ENCODE measurements around the gene CPA4.
"Not testable (repeated sequence)": the region's sequence is repeated elsewhere in the genome, so short reads cannot be mapped to it uniquely, and the experiment has no call there.

Gene CPA4, protein sequence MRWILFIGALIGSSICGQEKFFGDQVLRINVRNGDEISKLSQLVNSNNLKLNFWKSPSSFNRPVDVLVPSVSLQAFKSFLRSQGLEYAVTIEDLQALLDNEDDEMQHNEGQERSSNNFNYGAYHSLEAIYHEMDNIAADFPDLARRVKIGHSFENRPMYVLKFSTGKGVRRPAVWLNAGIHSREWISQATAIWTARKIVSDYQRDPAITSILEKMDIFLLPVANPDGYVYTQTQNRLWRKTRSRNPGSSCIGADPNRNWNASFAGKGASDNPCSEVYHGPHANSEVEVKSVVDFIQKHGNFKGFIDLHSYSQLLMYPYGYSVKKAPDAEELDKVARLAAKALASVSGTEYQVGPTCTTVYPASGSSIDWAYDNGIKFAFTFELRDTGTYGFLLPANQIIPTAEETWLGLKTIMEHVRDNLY

DNA sequence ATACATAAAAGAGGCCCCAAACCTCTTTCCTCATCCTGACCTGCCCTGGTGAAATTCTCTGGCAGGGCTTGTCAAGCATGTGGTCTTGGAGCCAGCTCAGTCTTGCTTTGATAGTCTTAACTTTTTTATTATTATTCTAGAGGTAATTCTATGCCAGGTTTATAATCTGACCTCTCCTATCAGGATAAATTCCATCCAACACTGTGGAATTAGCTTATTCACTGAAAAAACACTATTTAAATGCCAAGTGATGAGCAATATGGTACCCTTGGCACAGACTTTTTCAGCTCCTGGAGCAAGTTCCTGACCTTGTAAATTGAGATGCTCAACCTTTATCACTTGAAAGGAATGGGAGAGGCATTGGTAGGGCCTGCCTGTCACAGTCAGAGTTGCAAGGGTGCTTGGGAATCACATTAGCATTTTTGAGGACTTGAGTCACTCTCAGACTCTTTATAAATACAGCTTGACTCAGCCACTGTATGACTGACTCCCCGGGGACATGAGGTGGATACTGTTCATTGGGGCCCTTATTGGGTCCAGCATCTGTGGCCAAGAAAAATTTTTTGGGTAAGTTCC, at the start of gene CPA4:
TSS of gene CPA4 (plus strand) at position 480 of the 576 bp plus-strand sequence. CDS start at position 500, 20 bp downstream.
- DNase-seq = no peak

- DNase-seq = not testable (repeated sequence)
Measured at GRCh38 chr7:130243486-130243885, 49.5 kb upstream of the CPA4 start.

DNA sequence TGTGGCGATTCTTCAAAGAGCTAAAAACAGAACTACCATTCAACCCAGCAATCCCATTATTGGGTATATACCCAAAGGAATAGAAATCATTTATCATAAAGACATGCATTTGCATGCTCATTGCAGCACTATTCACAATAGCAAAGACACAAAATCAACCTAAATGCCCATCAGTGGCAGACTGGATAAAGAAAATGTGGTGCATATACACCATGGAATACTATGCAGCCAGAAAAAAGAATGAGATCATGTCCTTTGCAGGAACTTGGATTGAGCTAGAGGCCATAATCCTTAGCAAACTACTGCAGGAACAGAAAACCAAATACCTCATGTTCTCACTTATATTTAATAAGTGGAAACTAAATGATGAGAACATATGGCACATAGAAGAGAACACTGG, 46.5 kb upstream of the CPA4 start:
- not testable (repeated sequence) for DNase-seq

DNA sequence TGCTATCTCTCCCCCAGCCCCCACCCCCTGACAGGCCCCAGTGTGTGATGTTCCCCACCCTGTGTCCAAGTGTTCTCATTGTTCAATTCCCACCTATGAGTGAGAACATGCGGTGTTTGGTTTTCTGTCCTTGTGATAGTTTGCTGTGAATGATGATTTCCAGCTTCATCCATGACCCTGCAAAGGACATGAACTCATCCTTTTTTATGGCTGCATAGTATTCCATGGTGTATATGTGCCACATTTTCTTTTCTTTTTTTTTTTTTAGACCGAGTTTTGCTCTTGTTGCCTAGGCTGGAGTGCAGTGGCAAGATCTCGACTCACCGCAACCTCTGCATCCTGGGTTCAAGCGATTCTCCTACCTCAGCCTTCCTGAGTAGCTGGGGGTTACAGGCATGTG, 44.1 kb upstream of the CPA4 start:
- DNase-seq = not testable (repeated sequence)

GRCh38 chr7:130249626-130250025, 43.3 kb upstream of the CPA4 start:
- not testable (repeated sequence) for DNase-seq

- DNase-seq = no peak
Measured at GRCh38 chr7:130254555-130254954, 38.4 kb upstream of the CPA4 start.

DNA sequence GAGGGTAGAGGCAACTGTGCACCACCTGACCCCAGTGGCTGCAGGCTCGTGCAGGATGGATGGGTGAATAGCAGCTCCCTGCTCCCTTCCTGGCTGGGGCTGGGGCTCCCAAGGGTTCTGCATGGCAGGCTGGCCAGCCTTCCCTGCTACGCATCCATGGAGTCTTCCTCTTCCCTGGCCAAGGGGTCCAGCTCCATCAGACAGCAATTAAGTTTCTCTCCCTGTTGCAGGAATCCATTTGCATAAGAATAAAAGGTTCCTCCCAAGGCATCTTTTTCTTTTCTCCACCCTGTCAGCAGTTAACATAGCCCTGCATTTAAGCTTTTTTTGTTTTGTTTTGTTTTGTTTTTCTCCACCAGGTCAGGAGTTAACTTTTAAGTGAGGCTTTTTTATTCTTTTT, 36.3 kb upstream of the CPA4 start:
- no peak for DNase-seq

GRCh38 chr7:130258494-130259078, 34.4 kb upstream of the CPA4 start:
- no peak for DNase-seq

GRCh38 chr7:130262448-130262847, 30.5 kb upstream of the CPA4 start:
- no peak for DNase-seq

DNA sequence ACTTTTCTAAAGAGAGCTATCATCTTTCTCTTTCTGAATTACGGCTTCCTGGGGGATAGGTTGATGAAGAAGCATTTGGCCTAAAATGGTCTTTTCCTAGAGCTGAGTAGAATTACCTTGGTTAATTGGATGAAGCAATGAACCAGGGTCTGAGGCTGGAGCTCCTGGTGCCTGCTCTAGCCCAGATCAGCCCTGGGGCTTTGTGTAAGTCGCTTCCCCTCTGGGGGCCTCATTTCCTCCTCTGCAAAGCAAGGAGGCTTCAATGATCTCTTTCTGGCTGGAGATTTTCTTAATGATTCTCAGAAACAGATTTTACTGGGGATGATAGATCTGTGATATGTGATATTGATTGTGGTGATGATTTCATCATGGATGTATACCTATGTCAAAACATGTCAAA, 29.8 kb upstream of the CPA4 start:
- DNase-seq = no peak

- no peak for DNase-seq
Measured at GRCh38 chr7:130266258-130266960, 26.6 kb upstream of the CPA4 start, which contains the start of gene CPA2. Gene CPA2, plus strand, starts transcription at chr7:130266863. Its CDS starts 19 bp downstream, at chr7:130266882.

- no peak for DNase-seq
Measured at GRCh38 chr7:130266961-130267321, 26.0 kb upstream of the CPA4 start.

DNA sequence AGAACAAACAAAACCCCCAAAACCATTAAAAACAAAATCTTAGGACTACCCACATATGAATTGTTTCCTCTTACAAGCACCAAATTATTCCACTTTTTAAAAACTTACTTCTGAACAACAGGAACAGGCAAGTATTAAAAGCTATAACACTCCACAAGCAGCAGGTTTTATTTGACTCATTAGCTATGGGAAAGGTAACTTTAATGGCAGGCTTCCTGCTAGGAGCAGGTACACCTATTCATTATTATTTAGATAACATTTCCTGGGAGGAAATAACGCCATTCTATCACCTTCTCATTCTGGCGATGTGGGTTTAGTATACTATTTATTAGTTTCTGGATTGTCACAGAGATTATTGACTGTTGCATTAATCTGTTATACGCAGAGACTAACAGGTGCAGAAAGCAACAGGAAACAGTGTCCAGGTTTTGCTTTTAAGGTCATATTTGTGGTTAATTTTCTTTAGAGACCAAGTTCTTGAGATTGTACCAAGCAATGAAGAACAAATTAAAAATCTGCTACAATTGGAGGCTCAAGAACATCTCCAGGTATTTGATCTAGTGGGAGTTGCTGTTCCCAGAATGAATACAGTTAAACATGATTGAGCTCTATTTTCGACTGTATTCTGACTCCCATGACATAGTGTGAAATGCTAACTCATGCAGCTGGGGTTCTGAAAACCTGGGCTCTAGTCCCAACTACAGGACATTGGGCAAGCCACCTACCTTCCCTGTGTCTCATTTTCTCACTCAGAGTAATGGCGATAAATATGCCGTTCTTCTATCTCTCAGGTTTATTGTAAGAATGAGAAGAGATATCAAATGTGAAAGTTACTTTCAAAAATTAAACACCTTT, 24.3 kb upstream of the CPA4 start:
- DNase-seq = no peak

DNA sequence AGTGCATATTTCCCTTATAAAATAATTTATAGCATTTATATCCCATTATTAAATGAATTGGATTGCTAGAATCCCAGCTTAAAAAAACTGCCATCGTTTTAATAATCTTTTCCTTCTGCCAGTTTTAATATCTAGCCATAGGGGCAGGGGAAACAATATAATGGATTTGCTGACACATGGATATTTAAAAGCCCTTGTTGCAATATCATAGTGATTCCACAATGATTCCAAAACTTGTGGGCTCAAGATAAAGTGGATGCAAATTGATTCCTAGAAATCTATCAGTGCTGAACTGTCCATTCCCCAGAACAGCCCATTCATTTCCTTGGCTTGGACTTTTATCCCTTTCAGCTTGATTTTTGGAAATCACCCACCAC, 23.7 kb upstream of the CPA4 start:
- no peak for DNase-seq

DNA sequence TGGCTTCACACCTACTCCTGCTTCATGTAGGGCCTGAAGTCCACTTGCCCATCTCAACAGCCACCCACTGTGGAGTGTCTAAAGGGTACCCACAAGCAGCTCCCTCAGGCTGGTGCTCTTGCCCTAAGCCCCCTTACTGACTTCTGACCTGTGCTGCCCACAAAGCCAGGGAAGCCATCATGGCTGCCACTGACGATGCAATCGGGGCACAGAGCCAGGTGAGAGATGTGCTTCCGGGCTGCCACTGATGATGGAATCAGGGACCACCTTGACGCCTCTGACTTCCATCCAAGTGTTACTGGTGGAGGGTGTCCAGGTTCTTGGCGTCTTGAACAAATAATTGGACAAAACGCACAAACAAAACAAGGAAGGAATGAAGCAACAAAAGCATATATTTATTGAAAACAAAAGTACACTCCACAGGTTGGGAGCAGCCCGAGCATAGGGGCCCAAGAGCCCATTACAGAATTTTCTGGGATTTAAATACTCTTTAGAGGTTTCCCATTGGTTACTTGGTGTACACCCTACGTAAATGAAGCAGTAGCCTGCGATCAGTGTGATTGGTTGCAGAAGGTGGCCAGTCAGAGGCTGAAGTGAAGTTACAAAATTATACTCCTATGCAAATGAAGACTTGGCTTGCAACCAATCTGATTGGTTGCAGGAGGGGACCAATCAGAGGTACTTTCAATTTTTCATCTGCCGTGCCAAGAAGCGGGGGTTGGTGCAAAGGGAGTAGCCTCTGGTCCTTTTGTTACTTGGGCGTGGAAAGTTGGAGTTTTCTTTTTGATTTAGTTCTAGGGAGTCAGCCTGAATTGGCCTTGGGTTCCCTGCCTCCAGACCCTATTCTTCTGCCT, 21.8 kb upstream of the CPA4 start:
- no peak for DNase-seq

GRCh38 chr7:130272381-130273080, 20.4 kb upstream of the CPA4 start:
- DNase-seq = no peak

GRCh38 chr7:130273081-130273932, 19.7 kb upstream of the CPA4 start:
- DNase-seq = peak in 1 of 2 donors; percentile 59

GRCh38 chr7:130273933-130274255, 19.1 kb upstream of the CPA4 start:
- no peak for DNase-seq

GRCh38 chr7:130274296-130274695, 18.7 kb upstream of the CPA4 start:
- DNase-seq = no peak

- no peak for DNase-seq
Measured at GRCh38 chr7:130274983-130275591, 17.9 kb upstream of the CPA4 start.

Data from bone marrow (tissue), 2 donors.